ENCODE data around the gene VWA3B. TPM values are rescaled to one million over a fixed set of nuclear protein-coding genes. Genes with fewer than 3 reads are reported as not detected.
A peak's percentile ranks its signal among the peaks of the same experiment; 100 is the strongest.

VWA3B gene
- total and polyA plus RNA-seq, 2 of the 4 experiments (the other 2 are of a cell fraction) = not detected

- Histone ChIP-seq H3K36me3 (ENCODE audit: control insufficient read depth, insufficient read depth, low read length) (no peaks in the 10 kb centered on the region), H4K20me1 (ENCODE audit: insufficient read depth, low read length) (no peaks in the 10 kb centered on the region), H2AFZ (replicated peaks; ENCODE audit: low read length, poor library complexity) (peak within 1 kb of the TSS; percentile 81), H3K18ac (ENCODE audit: low read depth, low read length) (no peak within 1 kb of the TSS), H3K56ac (ENCODE audit: extremely low read depth, insufficient read depth, low read length) (no peak within 1 kb of the TSS), H3K79me1 (ENCODE audit: low read depth in 1 of 2, low read length in 2 of 2) (no peaks in the 10 kb centered on the region), H3K4me2 (ENCODE audit: low read depth, low read length) (peak within 1 kb of the TSS; percentile 42), H3K4me3 (ENCODE audit: insufficient read depth, low read depth, low read length) (no peak within 1 kb of the TSS; the same call in 1 of the 2 replicates), H3K9ac (ENCODE audit: low read depth, low read length) (no peak within 1 kb of the TSS), H3K23ac (ENCODE audit: low read depth, low read length) (no peak within 1 kb of the TSS), H3K9me1 (ENCODE audit: insufficient read depth, low read length) (no peaks in the 10 kb centered on the region), H4K91ac (ENCODE audit: insufficient read depth, low read depth, low read length) (no peak within 1 kb of the TSS), H2BK120ac (ENCODE audit: low read depth, low read length) (no peak within 1 kb of the TSS), H3K27ac (ENCODE audit: insufficient read depth, low read length) (no peak within 1 kb of the TSS), H4K8ac (ENCODE audit: low read depth in 2 of 2, low read length in 2 of 2) (no peak within 1 kb of the TSS), H2BK20ac (ENCODE audit: low read depth, low read length) (no peak within 1 kb of the TSS), H2AK9ac (replicated peaks; ENCODE audit: low read depth, low read length, poor library complexity) (no peak within 1 kb of the TSS), H3K27me3 (ENCODE audit: control insufficient read depth, insufficient read depth, low read length) (peaks cover 74% of the 10 kb centered on the region), H4K5ac (ENCODE audit: low read depth, low read length) (no peak within 1 kb of the TSS), H3K4ac (ENCODE audit: low read depth, low read length) (no peak within 1 kb of the TSS), H2BK15ac (ENCODE audit: low read depth, low read length) (no peak within 1 kb of the TSS), H2BK5ac (ENCODE audit: low read depth, low read length, poor library complexity, severe bottlenecking) (no peak within 1 kb of the TSS), H3K9me3 (ENCODE audit: control insufficient read depth, insufficient read depth, low read length) (peaks cover 5% of the 10 kb centered on the region; the same call in 1 of the 2 replicates), H3K14ac (replicated peaks; ENCODE audit: low read depth, low read length) (no peak within 1 kb of the TSS), H3K4me1 (ENCODE audit: control insufficient read depth, insufficient read depth, low read length) (no peaks in the 10 kb centered on the region), H2AK5ac (ENCODE audit: low read depth, low read length) (no peak within 1 kb of the TSS)
- in situ Hi-C loops (cut with MboI; ENCODE audit: low sequenced_read_pairs) = no loop called here
- dilution Hi-C loops (cut with HindIII; ENCODE audit: low sequenced_read_pairs, unreplicated experiment) = no loop called here
- ATAC-seq (ENCODE audit: low read depth) = peak; percentile 80
- intact Hi-C loops (cut with micrococcal nuclease) = no loop called here
- WGBS, 2 experiments (ENCODE audit: extremely low coverage in 2 of 2, insufficient read length in 1 of 2) = 7% methylated on average over 3 of the region's 72 CpGs; no CpG with 5 or more reads in 1 of the 2 experiments
- ChIA-PET POLR2A (ENCODE audit: unreplicated experiment) (no interaction called here), CTCF (no interaction called here)
- TF ChIP-seq MXI1 (IDR thresholded peaks at IDR 0.05; ENCODE audit: borderline replicate concordance, low read depth, low read length) (no peak), MAZ (IDR thresholded peaks at IDR 0.05; ENCODE audit: borderline replicate concordance, low read depth, low read length) (peak; percentile 45; the same call in 1 of the 2 replicates)
- DNase-seq = peak; percentile 6
- no TSS peak for BruUV-seq (replicated peaks)
Observed at GRCh38 chr2:98346311-98347236, 259.6 kb downstream of the VWA3B start, which contains the start of gene CNGA3. CNGA3 (plus strand) TSS chr2:98346456; CDS start chr2:98369976, 23,520 bp downstream.

Measured in IMR-90 (cell line).